Measurements from ENCODE around the gene C1GALT1C1. TPM values are rescaled to one million over a fixed set of nuclear protein-coding genes. Genes with fewer than 3 reads are reported as not detected.
A peak's percentile ranks its signal among the peaks of the same experiment; 100 is the strongest.

C1GALT1C1 gene
- total RNA-seq, 1 donor from 2014 or later = 41.0 TPM

GRCh38 chrX:120614816-120615215, 15.0 kb downstream of the C1GALT1C1 start:
- H3K27ac Mint-ChIP-seq = no peak overlapping the region
- H3K9me3 Mint-ChIP-seq = peaks cover 4% of the 10 kb centered on the region
- H3K27ac ChIP-seq = no peak overlapping the region
- no peaks in the 10 kb centered on the region for H3K4me1 ChIP-seq
- H3K4me3 ChIP-seq = no peak overlapping the region
- no peak for DNase-seq (ENCODE audit: low spot score)
- no peak overlapping the region for H3K9ac ChIP-seq
- no peak overlapping the region for H2AFZ ChIP-seq (replicated peaks)
- H3K27me3 Mint-ChIP-seq (ENCODE audit: insufficient read depth, low read depth) = peaks cover 1% of the 10 kb centered on the region
- H3K79me2 ChIP-seq (ENCODE audit: low read depth) = no peaks in the 10 kb centered on the region
- no peaks in the 10 kb centered on the region for H4K20me1 ChIP-seq (ENCODE audit: low read depth)
- no peaks in the 10 kb centered on the region for H3K27me3 ChIP-seq
- H3K36me3 ChIP-seq = no peaks in the 10 kb centered on the region
- H3K36me3 Mint-ChIP-seq = peaks cover 2% of the 10 kb centered on the region
- H3K4me2 ChIP-seq = no peak overlapping the region
- no peak overlapping the region for H3K4me3 Mint-ChIP-seq
- no peak for TF ChIP-seq CTCF (IDR thresholded peaks at IDR 0.05)
- TF ChIP-seq EZH2 (IDR thresholded peaks at IDR 0.05) = no peak
- TF ChIP-seq EZH2phosphoT487 (IDR thresholded peaks at IDR 0.05) = no peak
- no peaks in the 10 kb centered on the region for H3F3A ChIP-seq (ENCODE audit: low read depth)
- no peaks in the 10 kb centered on the region for H3K4me1 Mint-ChIP-seq
- H3K9me3 ChIP-seq (ENCODE audit: low read depth) = no peaks in the 10 kb centered on the region

DNA sequence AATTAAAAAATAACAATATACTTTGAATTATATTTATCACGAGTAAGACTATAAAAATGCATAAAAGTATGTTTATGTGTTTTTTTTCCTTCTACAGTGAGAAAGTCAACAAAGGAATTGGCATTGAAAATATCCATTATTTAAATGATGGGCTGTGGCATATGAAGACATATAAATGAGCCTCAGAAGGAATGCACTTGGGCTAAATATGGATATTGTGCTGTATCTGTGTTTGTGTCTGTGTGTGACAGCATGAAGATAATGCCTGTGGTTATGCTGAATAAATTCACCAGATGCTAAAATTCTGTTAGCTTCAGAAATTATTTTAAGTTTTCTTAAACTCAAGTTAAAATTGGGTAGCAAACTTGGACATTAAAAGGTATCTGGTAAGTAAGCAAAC, 17.8 kb downstream of the C1GALT1C1 start:
- no peak for TF ChIP-seq CTCF (IDR thresholded peaks at IDR 0.05)
- TF ChIP-seq EZH2phosphoT487 (IDR thresholded peaks at IDR 0.05) = no peak
- no peak for TF ChIP-seq EZH2 (IDR thresholded peaks at IDR 0.05)
- no peak overlapping the region for H3K27ac Mint-ChIP-seq
- no peak for DNase-seq (ENCODE audit: low spot score)
- Histone ChIP-seq H2AFZ (replicated peaks) (no peak overlapping the region), H4K20me1 (ENCODE audit: low read depth) (no peaks in the 10 kb centered on the region), H3K27ac (no peak overlapping the region), H3F3A (ENCODE audit: low read depth) (no peaks in the 10 kb centered on the region), H3K4me3 (no peak overlapping the region), H3K36me3 (no peaks in the 10 kb centered on the region), H3K9me3 (ENCODE audit: low read depth) (no peaks in the 10 kb centered on the region), H3K79me2 (ENCODE audit: low read depth) (no peaks in the 10 kb centered on the region), H3K4me2 (no peak overlapping the region), H3K27me3 (no peaks in the 10 kb centered on the region), H3K9ac (no peak overlapping the region), H3K4me1 (no peaks in the 10 kb centered on the region)
- H3K36me3 Mint-ChIP-seq = peaks cover 3% of the 10 kb centered on the region
- no peak overlapping the region for H3K4me3 Mint-ChIP-seq
- no peaks in the 10 kb centered on the region for H3K4me1 Mint-ChIP-seq
- H3K9me3 Mint-ChIP-seq = no peaks in the 10 kb centered on the region
- H3K27me3 Mint-ChIP-seq (ENCODE audit: insufficient read depth, low read depth) = no peaks in the 10 kb centered on the region

DNA sequence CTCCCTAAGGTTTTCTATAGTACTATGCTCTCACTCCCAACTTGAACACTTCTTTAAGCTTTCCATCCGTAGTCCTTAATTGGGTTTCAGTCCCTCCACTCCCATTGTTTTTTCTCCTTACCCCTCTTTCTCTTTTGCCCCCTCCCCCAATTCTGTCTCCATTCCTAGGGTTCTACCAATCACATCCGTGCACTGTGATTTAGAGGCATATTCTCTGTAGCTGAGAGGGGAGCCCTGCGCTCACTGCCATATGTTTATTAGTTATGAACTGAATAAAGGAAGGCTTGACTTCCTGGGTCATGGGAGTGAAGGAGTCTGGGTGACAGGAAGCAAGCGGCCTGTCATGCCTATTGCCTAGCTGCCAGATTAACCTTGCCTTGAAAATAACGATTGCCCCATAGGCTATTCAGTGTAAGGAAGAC, 25.5 kb downstream of the C1GALT1C1 start:
- Histone ChIP-seq H3K4me3 (peak overlapping the region; percentile 54), H3K9me3 (ENCODE audit: low read depth) (peaks cover 5% of the 10 kb centered on the region), H3K27ac (no peak overlapping the region), H3K9ac (peak overlapping the region; percentile 10), H3K36me3 (no peaks in the 10 kb centered on the region), H4K20me1 (ENCODE audit: low read depth) (no peaks in the 10 kb centered on the region), H3K27me3 (no peaks in the 10 kb centered on the region), H3F3A (ENCODE audit: low read depth) (peaks cover 11% of the 10 kb centered on the region), H3K4me1 (no peaks in the 10 kb centered on the region), H3K4me2 (peak overlapping the region; percentile 68), H3K79me2 (ENCODE audit: low read depth) (peaks cover 22% of the 10 kb centered on the region), H2AFZ (replicated peaks) (peak overlapping the region; percentile 38)
- DNase-seq (ENCODE audit: low spot score) = peak; percentile 17
- Mint-ChIP-seq H3K27ac (peak overlapping the region; percentile 31), H3K27me3 (ENCODE audit: insufficient read depth, low read depth) (peaks cover 2% of the 10 kb centered on the region), H3K36me3 (peaks cover 3% of the 10 kb centered on the region), H3K4me3 (peak overlapping the region; percentile 91), H3K4me1 (no peaks in the 10 kb centered on the region), H3K9me3 (peaks cover 3% of the 10 kb centered on the region)
- TF ChIP-seq EZH2 (IDR thresholded peaks at IDR 0.05) = no peak
- TF ChIP-seq EZH2phosphoT487 (IDR thresholded peaks at IDR 0.05) = no peak
- TF ChIP-seq CTCF (IDR thresholded peaks at IDR 0.05) = no peak
